ENCODE results near the gene BET1L.

DNA sequence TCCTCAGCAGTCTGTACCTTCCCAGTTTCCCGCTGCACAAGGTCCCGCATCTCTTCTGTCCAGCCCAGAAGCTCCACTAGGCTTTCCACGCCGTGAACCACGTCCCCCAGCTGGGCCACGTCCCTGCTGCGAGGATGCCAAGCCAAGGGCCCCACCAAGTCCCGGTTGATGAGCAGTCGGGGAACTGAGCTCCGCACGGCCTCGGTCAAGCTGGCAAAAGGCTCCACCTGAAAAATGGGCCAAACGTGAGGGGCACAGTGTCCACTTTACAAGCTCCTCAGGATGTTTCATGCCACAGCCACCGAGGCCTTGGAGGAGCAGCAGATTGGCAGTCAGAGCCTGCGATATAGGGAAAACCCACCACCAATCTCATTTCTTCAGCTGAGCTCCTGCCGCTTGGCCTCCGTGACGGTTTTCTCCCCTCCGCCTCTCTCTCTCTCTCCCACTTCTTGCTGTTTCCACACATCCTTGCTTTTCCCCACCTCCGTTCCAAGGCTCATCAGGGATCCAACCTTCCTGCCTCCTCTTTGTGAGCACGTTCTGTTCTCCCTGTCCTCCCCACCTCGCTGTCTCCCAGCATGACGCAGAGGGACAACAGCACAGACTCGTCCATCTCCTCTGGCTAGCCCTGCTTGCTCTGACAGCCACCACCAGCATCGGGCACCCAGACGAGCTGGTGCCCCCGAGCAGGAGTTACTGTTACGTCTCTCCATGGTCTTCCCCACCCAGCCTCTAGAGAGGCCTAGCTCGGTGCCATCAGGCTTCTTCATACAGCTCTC, 11.8 kb upstream of the BET1L start:
- TF ChIP-seq EZH2 (IDR thresholded peaks at IDR 0.05; ENCODE audit: insufficient read depth, poor library complexity, severe bottlenecking): no peak
- no peak for TF ChIP-seq EZH2phosphoT487 (IDR thresholded peaks at IDR 0.05; ENCODE audit: insufficient read depth, low read depth)

Data from GM23248 (cell line).